Mammary epithelial cell (primary cell): ENCODE measurements around the gene PAGR1.

Source experiments
- EZH2 ChIP-seq: IDR thresholded peaks from 2 replicates; pipeline ENCODE4 v1.6.1; 2012; ENCODE audit warnings: low read length, inconsistent platforms, borderline replicate concordance
- TF ChIP-seq, protein P1 (sequence below), 2 donors: IDR thresholded peaks in 1 of 2; conservative IDR thresholded peaks in 1 of 2; 2 replicates each; pipeline ENCODE4 v1.5.1; 2011 to 2012; ENCODE audit warnings: inconsistent platforms in 2 of 2, low read length in 2 of 2, mild to moderate bottlenecking in 2 of 2, control low read depth in 1 of 2, low read depth in 1 of 2; ENCODE audit not compliant: insufficient read depth in 1 of 2; ENCODE audit errors: extremely low read depth in 1 of 2

DNA sequence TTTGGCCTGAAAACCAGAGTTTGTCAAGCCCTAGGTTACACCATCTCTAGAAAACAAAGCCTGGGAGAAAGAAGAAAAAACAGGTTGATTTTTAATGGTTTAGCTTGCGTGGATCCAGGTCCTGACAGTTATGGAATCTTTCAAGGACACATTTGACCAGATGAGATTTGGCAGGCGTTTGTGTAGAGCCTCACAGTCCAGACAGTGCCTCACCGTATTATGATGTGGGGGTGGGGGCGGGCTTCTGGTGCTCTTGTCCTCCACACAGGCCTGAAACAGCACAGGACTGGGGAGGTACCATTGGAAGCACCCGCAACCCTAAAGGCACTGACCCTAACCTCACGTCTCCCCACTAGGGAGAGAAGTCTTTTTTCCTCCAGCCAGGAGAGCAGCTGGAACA lies 23.9 kb downstream of the PAGR1 start:
- TF ChIP-seq, protein P1, sequence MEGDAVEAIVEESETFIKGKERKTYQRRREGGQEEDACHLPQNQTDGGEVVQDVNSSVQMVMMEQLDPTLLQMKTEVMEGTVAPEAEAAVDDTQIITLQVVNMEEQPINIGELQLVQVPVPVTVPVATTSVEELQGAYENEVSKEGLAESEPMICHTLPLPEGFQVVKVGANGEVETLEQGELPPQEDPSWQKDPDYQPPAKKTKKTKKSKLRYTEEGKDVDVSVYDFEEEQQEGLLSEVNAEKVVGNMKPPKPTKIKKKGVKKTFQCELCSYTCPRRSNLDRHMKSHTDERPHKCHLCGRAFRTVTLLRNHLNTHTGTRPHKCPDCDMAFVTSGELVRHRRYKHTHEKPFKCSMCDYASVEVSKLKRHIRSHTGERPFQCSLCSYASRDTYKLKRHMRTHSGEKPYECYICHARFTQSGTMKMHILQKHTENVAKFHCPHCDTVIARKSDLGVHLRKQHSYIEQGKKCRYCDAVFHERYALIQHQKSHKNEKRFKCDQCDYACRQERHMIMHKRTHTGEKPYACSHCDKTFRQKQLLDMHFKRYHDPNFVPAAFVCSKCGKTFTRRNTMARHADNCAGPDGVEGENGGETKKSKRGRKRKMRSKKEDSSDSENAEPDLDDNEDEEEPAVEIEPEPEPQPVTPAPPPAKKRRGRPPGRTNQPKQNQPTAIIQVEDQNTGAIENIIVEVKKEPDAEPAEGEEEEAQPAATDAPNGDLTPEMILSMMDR (conservative IDR thresholded peaks at IDR 0.05 in 1 of 2, IDR thresholded peaks at IDR 0.05 in 1 of 2; ENCODE audit: extremely low read depth in 1 of 2, insufficient read depth in 1 of 2, low read depth in 1 of 2, low read length in 2 of 2): no peak
- no peak for TF ChIP-seq EZH2
